ENCODE measurements around the gene FCRLB.

Gene FCRLB

GRCh38 chr1:161706482-161707347, 14.6 kb upstream of the FCRLB start, which contains the start of gene FCRLA:
TSS of gene FCRLA (plus strand) at chr1:161707229. CDS start at chr1:161707265, 36 bp downstream.
- H3K79me2 ChIP-seq (ENCODE audit: insufficient read depth, low read length): no peaks in the 10 kb centered on the region
- no peaks in the 10 kb centered on the region for H4K20me1 ChIP-seq (ENCODE audit: insufficient read depth, low read length)
- H3K4me3 ChIP-seq (ENCODE audit: low read depth in 1 of 2, low read length in 2 of 2): no peak within 1 kb of the TSS
- no peak for TF ChIP-seq EZH2 (IDR thresholded peaks at IDR 0.05; ENCODE audit: borderline replicate concordance, low read depth, low read length, severe bottlenecking)
- TF ChIP-seq CTCF (IDR thresholded peaks at IDR 0.05; ENCODE audit: borderline replicate concordance, extremely low read depth, low read length, poor library complexity, severe bottlenecking): no peak
- ATAC-seq (ENCODE audit: insufficient read depth, low read depth) (no peak), DNase-seq (no peak)
- no peak within 1 kb of the TSS for H3K9ac ChIP-seq (ENCODE audit: low read depth, low read length)
- no peak within 1 kb of the TSS for H2AFZ ChIP-seq (ENCODE audit: low read depth, low read length)
- H3K4me1 ChIP-seq (ENCODE audit: insufficient read depth, low read length): no peaks in the 10 kb centered on the region
- H3K36me3 ChIP-seq (ENCODE audit: insufficient read depth, low read length): no peaks in the 10 kb centered on the region
- peaks cover 18% of the 10 kb centered on the region for H3K27me3 ChIP-seq (ENCODE audit: insufficient read depth, low read length, poor library complexity)
- H3K4me2 ChIP-seq (ENCODE audit: insufficient read depth, low read length): no peak within 1 kb of the TSS
- H3K27ac ChIP-seq (ENCODE audit: low read length): no peak within 1 kb of the TSS
- no peaks in the 10 kb centered on the region for H3K9me3 ChIP-seq (ENCODE audit: insufficient read depth, low read length, severe bottlenecking)

GRCh38 chr1:161707503-161707902, 13.8 kb upstream of the FCRLB start:
- Histone ChIP-seq H3K27ac (ENCODE audit: low read length) (no peak overlapping the region), H3K27me3 (ENCODE audit: insufficient read depth, low read length, poor library complexity) (peaks cover 18% of the 10 kb centered on the region), H3K9me3 (ENCODE audit: insufficient read depth, low read length, severe bottlenecking) (no peaks in the 10 kb centered on the region), H3K36me3 (ENCODE audit: insufficient read depth, low read length) (no peaks in the 10 kb centered on the region), H4K20me1 (ENCODE audit: insufficient read depth, low read length) (no peaks in the 10 kb centered on the region), H2AFZ (ENCODE audit: low read depth, low read length) (no peak overlapping the region), H3K79me2 (ENCODE audit: insufficient read depth, low read length) (no peaks in the 10 kb centered on the region), H3K4me3 (ENCODE audit: low read depth in 1 of 2, low read length in 2 of 2) (no peak overlapping the region), H3K9ac (ENCODE audit: low read depth, low read length) (no peak overlapping the region), H3K4me1 (ENCODE audit: insufficient read depth, low read length) (no peaks in the 10 kb centered on the region), H3K4me2 (ENCODE audit: insufficient read depth, low read length) (no peak overlapping the region)
- DNase-seq (no peak), ATAC-seq (ENCODE audit: insufficient read depth, low read depth) (no peak)
- no peak for TF ChIP-seq EZH2 (IDR thresholded peaks at IDR 0.05; ENCODE audit: borderline replicate concordance, low read depth, low read length, severe bottlenecking)
- TF ChIP-seq CTCF (IDR thresholded peaks at IDR 0.05; ENCODE audit: borderline replicate concordance, extremely low read depth, low read length, poor library complexity, severe bottlenecking): no peak

GRCh38 chr1:161709373-161709772, 12.0 kb upstream of the FCRLB start:
- peaks cover 22% of the 10 kb centered on the region for H3K27me3 ChIP-seq (ENCODE audit: insufficient read depth, low read length, poor library complexity)
- no peak for TF ChIP-seq EZH2 (IDR thresholded peaks at IDR 0.05; ENCODE audit: borderline replicate concordance, low read depth, low read length, severe bottlenecking)
- no peak for TF ChIP-seq CTCF (IDR thresholded peaks at IDR 0.05; ENCODE audit: borderline replicate concordance, extremely low read depth, low read length, poor library complexity, severe bottlenecking)
- H3K9ac ChIP-seq (ENCODE audit: low read depth, low read length): no peak overlapping the region
- no peaks in the 10 kb centered on the region for H3K36me3 ChIP-seq (ENCODE audit: insufficient read depth, low read length)
- no peak overlapping the region for H3K27ac ChIP-seq (ENCODE audit: low read length)
- no peak overlapping the region for H3K4me3 ChIP-seq (ENCODE audit: low read depth in 1 of 2, low read length in 2 of 2)
- no peaks in the 10 kb centered on the region for H4K20me1 ChIP-seq (ENCODE audit: insufficient read depth, low read length)
- no peak overlapping the region for H3K4me2 ChIP-seq (ENCODE audit: insufficient read depth, low read length)
- no peaks in the 10 kb centered on the region for H3K79me2 ChIP-seq (ENCODE audit: insufficient read depth, low read length)
- ATAC-seq (ENCODE audit: insufficient read depth, low read depth) (no peak), DNase-seq (no peak)
- no peaks in the 10 kb centered on the region for H3K9me3 ChIP-seq (ENCODE audit: insufficient read depth, low read length, severe bottlenecking)
- H3K4me1 ChIP-seq (ENCODE audit: insufficient read depth, low read length): no peaks in the 10 kb centered on the region
- H2AFZ ChIP-seq (ENCODE audit: low read depth, low read length): no peak overlapping the region
